Upper lobe of left lung (tissue), 6 donors: ENCODE results near the gene ACTL10. TPM values are rescaled to one million over a fixed set of nuclear protein-coding genes. Genes with fewer than 3 reads are reported as not detected.
"Not testable (repeated sequence)": the region's sequence is repeated elsewhere in the genome, so short reads cannot be mapped to it uniquely, and the experiment has no call there.

Experiments used
- ATAC-seq, 2 donors: fragments of 200-7000 bp; cut with Tn5 transposase; one replicate each; pipeline ENCODE4 v1.9.1; 2022; ENCODE audit warnings: mild to moderate bottlenecking in 2 of 2, moderate library complexity in 2 of 2; ENCODE audit not compliant: low FRiP score in 2 of 2
- DNase-seq, 2 donors: peaks; one replicate each; pipeline ENCODE4 v3.0.0-alpha.2; 2019 to 2020
- H3K27ac ChIP-seq, 4 donors: fragments of 200-600 bp; sonication (generic); one replicate each; pipeline ENCODE4 v1.5.1; 2016 to 2019
- H3K27me3 ChIP-seq, 4 donors: fragments of 200-600 bp; sonication (generic); one replicate each; pipeline ENCODE4 v1.5.1; 2017 to 2019
- H3K36me3 ChIP-seq, 4 donors: fragments of 200-600 bp; sonication (generic); one replicate each; pipeline ENCODE4 v1.5.1; 2016 to 2019
- H3K4me1 ChIP-seq, 4 donors: fragments of 200-600 bp; sonication (generic); one replicate each; pipeline ENCODE4 v1.5.1; 2018 to 2019
- H3K4me3 ChIP-seq, 4 donors: fragments of 200-600 bp; sonication (generic); one replicate each; pipeline ENCODE4 v1.5.1; 2017 to 2019; ENCODE audit warnings: mild to moderate bottlenecking in 2 of 4, moderate library complexity in 1 of 4
- H3K9me3 ChIP-seq, 4 donors: fragments of 200-600 bp; sonication (generic); one replicate each; pipeline ENCODE4 v1.5.1; 2018 to 2019
- CTCF ChIP-seq, 6 experiments: fragments of 450-650 bp in 4 of 6; fragments of 200-600 bp in 2 of 6; sonication (generic) in 2 of 6; IDR thresholded peaks; one replicate each; pipeline ENCODE4 v1.5.1; 2016 to 2019; ENCODE audit warnings: antibody characterized with exemption in 6 of 6
- EP300 ChIP-seq, 4 donors: sonication (generic); formaldehyde crosslinking; IDR thresholded peaks; one replicate each; pipeline ENCODE4 v1.5.1; 2017; ENCODE audit warnings: antibody characterized with exemption in 4 of 4, control low read depth in 2 of 4
- POLR2A ChIP-seq, 4 donors: fragments of 450-650 bp; IDR thresholded peaks; one replicate each; pipeline ENCODE4 v1.5.1; 2016 to 2017; ENCODE audit warnings: antibody characterized with exemption in 4 of 4, mild to moderate bottlenecking in 2 of 4
- POLR2AphosphoS5 ChIP-seq, 2 donors: sonication (generic); formaldehyde crosslinking; IDR thresholded peaks; one replicate each; pipeline ENCODE4 v1.5.1; 2017; ENCODE audit warnings: antibody characterized with exemption in 2 of 2
- WGBS, 2 donors: methylation state at CpG; one replicate each; pipeline ENCODE4 v1.1.5; 2017 to 2018; 5-methylcytosine and 5-hydroxymethylcytosine counted together
- total RNA-seq, 6 donors: library from RNA; depleted of rRNA in 4 of 6; stranded (reverse); fragments of >200 nt in 4 of 6; gene quantifications; one replicate each; pipeline versions ENCODE4 v1.1.0 to v1.2.1, GENCODE V29; 2016 to 2021
- donor health status: DM: no; HTN: no; CAD: no; lungs with moderate emphysema.
- donor health status: DM: no; HTN: yes; CAD: no; lungs with severe emphysema.

Gene ACTL10
- total RNA-seq, 6 donors from 2014 or later: 1.7 to 3.8 (median 2.1) TPM; not detected in 1

- no peak for ATAC-seq
- DNase-seq: no peak
- Histone ChIP-seq H3K27me3 (no peaks in the 10 kb centered on the region), H3K36me3 (peaks cover 10 to 52% (median 26%) of the 10 kb centered on the region in 4 donors), H3K9me3 (no peaks in the 10 kb centered on the region), H3K4me1 (peaks cover 12 to 29% (median 21%) of the 10 kb centered on the region in 4 donors), H3K27ac (no peak overlapping the region), H3K4me3 (no peak overlapping the region)
- TF ChIP-seq POLR2A (IDR thresholded peaks at IDR 0.05) (no peak), EP300 (IDR thresholded peaks at IDR 0.05) (no peak), POLR2AphosphoS5 (IDR thresholded peaks at IDR 0.05) (no peak), CTCF (IDR thresholded peaks at IDR 0.05) (no peak)
- WGBS, 2 donors: 84 to 88% methylated on average over 2 of the region's 2 CpGs
Observed at GRCh38 chr20:33645396-33645795, 21.3 kb upstream of the ACTL10 start.

- DNase-seq (no peak), ATAC-seq (no peak)
- Histone ChIP-seq H3K4me3 (no peak overlapping the region), H3K27me3 (no peaks in the 10 kb centered on the region), H3K9me3 (no peaks in the 10 kb centered on the region), H3K36me3 (peaks cover 9 to 44% (median 22%) of the 10 kb centered on the region in 4 donors), H3K27ac (no peak overlapping the region), H3K4me1 (peaks cover 12 to 29% (median 21%) of the 10 kb centered on the region in 4 donors)
- TF ChIP-seq POLR2A (IDR thresholded peaks at IDR 0.05): no peak
- TF ChIP-seq EP300 (IDR thresholded peaks at IDR 0.05): no peak
- TF ChIP-seq POLR2AphosphoS5 (IDR thresholded peaks at IDR 0.05): no peak
- TF ChIP-seq CTCF (IDR thresholded peaks at IDR 0.05): no peak
- 86 to 93% methylated on average over 5 of the region's 5 CpGs for WGBS, 2 donors
Observed at GRCh38 chr20:33646191-33646590, 20.6 kb upstream of the ACTL10 start.

- DNase-seq, ATAC-seq, H3K4me3 ChIP-seq, H3K27me3 ChIP-seq, H3K9me3 ChIP-seq: not testable (repeated sequence)
- H3K4me1 ChIP-seq: peaks cover 12 to 29% (median 24%) of the 10 kb centered on the region in 4 donors
- peaks cover 9 to 36% (median 19%) of the 10 kb centered on the region in 4 donors for H3K36me3 ChIP-seq
- 77 to 78% methylated on average over 14 of the region's 14 CpGs for WGBS, 2 donors
- peak overlapping the region in 2 of 4 donors; percentile 8 to 39 for H3K27ac ChIP-seq
Observed at GRCh38 chr20:33646959-33647602, 19.7 kb upstream of the ACTL10 start.

GRCh38 chr20:33647603-33648395 is 18.9 kb upstream of the ACTL10 start:
- ATAC-seq (peak; percentile 54 to 56), DNase-seq (no peak)
- Histone ChIP-seq H3K36me3 (peaks cover 9 to 29% (median 17%) of the 10 kb centered on the region in 4 donors), H3K27me3 (no peaks in the 10 kb centered on the region), H3K27ac (peak overlapping the region in 3 of 4 donors; percentile 8 to 39 (median 30)), H3K4me1 (peaks cover 12 to 29% (median 24%) of the 10 kb centered on the region in 4 donors), H3K4me3 (no peak overlapping the region), H3K9me3 (no peaks in the 10 kb centered on the region)
- 65 to 66% methylated on average over 11 of the region's 11 CpGs for WGBS, 2 donors
- TF ChIP-seq CTCF (IDR thresholded peaks at IDR 0.05): no peak
- TF ChIP-seq EP300 (IDR thresholded peaks at IDR 0.05): no peak
- no peak for TF ChIP-seq POLR2A (IDR thresholded peaks at IDR 0.05)
- no peak for TF ChIP-seq POLR2AphosphoS5 (IDR thresholded peaks at IDR 0.05)

GRCh38 chr20:33648396-33649004 is 18.2 kb upstream of the ACTL10 start:
- ATAC-seq: peak in 1 of 2 donors; percentile 3
- Histone ChIP-seq H3K36me3 (peaks cover 9 to 23% (median 16%) of the 10 kb centered on the region in 4 donors), H3K4me1 (peaks cover 18 to 33% (median 29%) of the 10 kb centered on the region in 4 donors), H3K9me3 (no peaks in the 10 kb centered on the region), H3K27me3 (no peaks in the 10 kb centered on the region), H3K4me3 (no peak overlapping the region), H3K27ac (peak overlapping the region in 2 of 4 donors; percentile 3 to 30)
- TF ChIP-seq POLR2A (IDR thresholded peaks at IDR 0.05): no peak
- WGBS, 2 donors: 78 to 80% methylated on average over 11 to 14 of the region's 14 CpGs
- no peak for DNase-seq
